ENCODE results near the gene KEL. TPM values are rescaled to one million over a fixed set of nuclear protein-coding genes. Genes with fewer than 3 reads are reported as not detected.

The KEL gene
- total and polyA plus RNA-seq, 4 donors = 0.18 to 81.0 (median 0.36) TPM

DNA sequence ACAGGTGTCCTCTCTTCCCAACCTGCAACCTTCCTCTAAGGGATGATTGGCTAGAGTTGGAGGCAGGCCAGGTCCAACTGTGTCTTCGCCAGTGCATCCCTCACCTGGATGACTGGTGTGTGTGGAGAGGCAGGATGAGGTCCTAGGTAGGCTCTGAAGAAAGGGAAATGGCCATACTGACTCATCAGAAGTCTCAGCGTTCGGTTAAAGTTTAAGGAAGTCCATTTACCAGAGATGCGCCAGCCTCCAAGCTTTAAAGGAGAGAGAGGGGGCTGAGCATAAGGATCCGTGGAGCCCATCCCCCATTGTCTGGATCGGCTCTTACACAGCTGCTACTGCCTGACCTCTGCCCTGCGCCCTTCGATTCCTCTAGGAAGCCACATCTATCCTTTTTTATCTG is 4.4 kb downstream of the KEL start (continued):
- TF ChIP-seq SP1 (IDR thresholded peaks at IDR 0.05) = no peak
- TF ChIP-seq HNF4G (IDR thresholded peaks at IDR 0.05) = no peak
- TF ChIP-seq RAD21 (IDR thresholded peaks at IDR 0.05) = no peak
- no peak for TF ChIP-seq JUND (IDR thresholded peaks at IDR 0.05)
- TF ChIP-seq, protein P1, sequence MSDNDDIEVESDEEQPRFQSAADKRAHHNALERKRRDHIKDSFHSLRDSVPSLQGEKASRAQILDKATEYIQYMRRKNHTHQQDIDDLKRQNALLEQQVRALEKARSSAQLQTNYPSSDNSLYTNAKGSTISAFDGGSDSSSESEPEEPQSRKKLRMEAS (IDR thresholded peaks at IDR 0.05) = no peak
- TF ChIP-seq FOXA2 (IDR thresholded peaks at IDR 0.05) = no peak
- TF ChIP-seq GABPA (IDR thresholded peaks at IDR 0.05 in 1 of 2, conservative IDR thresholded peaks at IDR 0.05 in 1 of 2) = no peak
- TF ChIP-seq, protein P2, sequence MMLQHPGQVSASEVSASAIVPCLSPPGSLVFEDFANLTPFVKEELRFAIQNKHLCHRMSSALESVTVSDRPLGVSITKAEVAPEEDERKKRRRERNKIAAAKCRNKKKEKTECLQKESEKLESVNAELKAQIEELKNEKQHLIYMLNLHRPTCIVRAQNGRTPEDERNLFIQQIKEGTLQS (IDR thresholded peaks at IDR 0.05) = no peak
- TF ChIP-seq YY1 (IDR thresholded peaks at IDR 0.05) = no peak

DNA sequence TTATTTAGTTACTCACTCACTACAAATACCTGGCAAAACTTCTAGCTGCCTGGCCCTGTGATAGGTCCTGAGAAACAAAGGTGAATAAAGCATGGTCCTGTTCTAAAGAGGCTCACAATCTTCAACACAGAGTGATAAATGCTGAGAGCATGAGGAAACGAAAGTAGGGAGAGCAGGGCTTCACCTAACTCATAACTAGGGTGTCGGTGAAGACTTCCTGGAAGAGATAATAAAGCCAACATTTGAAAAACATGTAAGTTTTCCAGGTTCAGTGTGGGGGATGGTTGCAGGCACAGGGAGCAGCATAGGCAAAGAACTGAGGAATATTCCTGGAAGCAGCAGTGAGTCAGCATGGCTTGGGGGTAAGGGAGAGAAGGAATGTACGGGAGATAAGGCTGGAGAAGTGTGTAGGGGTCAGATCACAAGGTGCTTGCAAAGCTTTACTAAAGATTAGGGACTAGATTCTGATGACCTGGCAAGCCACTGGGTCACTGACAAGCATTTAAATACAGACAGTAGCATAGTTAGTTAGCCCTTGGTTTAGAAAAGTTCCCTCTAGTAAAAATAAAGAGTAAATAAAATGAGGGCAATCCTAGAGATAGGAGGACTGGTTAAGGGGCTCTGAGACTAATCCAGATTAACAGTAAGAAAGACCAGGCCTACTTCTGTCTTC is 5.1 kb downstream of the KEL start:
- no peaks in the 10 kb centered on the region for H3K27me3 ChIP-seq (ENCODE audit: control insufficient read depth in 4 of 4, insufficient read depth in 4 of 4, low read length in 3 of 4)
- WGBS = 56% methylated on average over 3 of the region's 3 CpGs
- no peaks in the 10 kb centered on the region for H3K36me3 ChIP-seq (ENCODE audit: control insufficient read depth in 4 of 4, insufficient read depth in 3 of 4, low read depth in 1 of 4, low read length in 3 of 4)
- H3K9me3 ChIP-seq (ENCODE audit: control insufficient read depth in 4 of 4, low read length in 3 of 4) = peaks cover 0 to 2% (median 0%) of the 10 kb centered on the region in 4 donors
- no peak for TF ChIP-seq EGR1 (IDR thresholded peaks at IDR 0.05; ENCODE audit: low read depth in 2 of 2)
- TF ChIP-seq, protein P3, sequence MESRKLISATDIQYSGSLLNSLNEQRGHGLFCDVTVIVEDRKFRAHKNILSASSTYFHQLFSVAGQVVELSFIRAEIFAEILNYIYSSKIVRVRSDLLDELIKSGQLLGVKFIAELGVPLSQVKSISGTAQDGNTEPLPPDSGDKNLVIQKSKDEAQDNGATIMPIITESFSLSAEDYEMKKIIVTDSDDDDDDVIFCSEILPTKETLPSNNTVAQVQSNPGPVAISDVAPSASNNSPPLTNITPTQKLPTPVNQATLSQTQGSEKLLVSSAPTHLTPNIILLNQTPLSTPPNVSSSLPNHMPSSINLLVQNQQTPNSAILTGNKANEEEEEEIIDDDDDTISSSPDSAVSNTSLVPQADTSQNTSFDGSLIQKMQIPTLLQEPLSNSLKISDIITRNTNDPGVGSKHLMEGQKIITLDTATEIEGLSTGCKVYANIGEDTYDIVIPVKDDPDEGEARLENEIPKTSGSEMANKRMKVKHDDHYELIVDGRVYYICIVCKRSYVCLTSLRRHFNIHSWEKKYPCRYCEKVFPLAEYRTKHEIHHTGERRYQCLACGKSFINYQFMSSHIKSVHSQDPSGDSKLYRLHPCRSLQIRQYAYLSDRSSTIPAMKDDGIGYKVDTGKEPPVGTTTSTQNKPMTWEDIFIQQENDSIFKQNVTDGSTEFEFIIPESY (IDR thresholded peaks at IDR 0.05) = no peak
- TF ChIP-seq HNF4G (IDR thresholded peaks at IDR 0.05) = no peak
- no peak for TF ChIP-seq RXRA (IDR thresholded peaks at IDR 0.05)
- TF ChIP-seq, protein P2 (IDR thresholded peaks at IDR 0.05) = no peak
- no peak for TF ChIP-seq HNF4A (conservative IDR thresholded peaks at IDR 0.05)
- TF ChIP-seq JUND (IDR thresholded peaks at IDR 0.05) = no peak
- no peak for TF ChIP-seq SP1 (IDR thresholded peaks at IDR 0.05)
- TF ChIP-seq, protein P4, sequence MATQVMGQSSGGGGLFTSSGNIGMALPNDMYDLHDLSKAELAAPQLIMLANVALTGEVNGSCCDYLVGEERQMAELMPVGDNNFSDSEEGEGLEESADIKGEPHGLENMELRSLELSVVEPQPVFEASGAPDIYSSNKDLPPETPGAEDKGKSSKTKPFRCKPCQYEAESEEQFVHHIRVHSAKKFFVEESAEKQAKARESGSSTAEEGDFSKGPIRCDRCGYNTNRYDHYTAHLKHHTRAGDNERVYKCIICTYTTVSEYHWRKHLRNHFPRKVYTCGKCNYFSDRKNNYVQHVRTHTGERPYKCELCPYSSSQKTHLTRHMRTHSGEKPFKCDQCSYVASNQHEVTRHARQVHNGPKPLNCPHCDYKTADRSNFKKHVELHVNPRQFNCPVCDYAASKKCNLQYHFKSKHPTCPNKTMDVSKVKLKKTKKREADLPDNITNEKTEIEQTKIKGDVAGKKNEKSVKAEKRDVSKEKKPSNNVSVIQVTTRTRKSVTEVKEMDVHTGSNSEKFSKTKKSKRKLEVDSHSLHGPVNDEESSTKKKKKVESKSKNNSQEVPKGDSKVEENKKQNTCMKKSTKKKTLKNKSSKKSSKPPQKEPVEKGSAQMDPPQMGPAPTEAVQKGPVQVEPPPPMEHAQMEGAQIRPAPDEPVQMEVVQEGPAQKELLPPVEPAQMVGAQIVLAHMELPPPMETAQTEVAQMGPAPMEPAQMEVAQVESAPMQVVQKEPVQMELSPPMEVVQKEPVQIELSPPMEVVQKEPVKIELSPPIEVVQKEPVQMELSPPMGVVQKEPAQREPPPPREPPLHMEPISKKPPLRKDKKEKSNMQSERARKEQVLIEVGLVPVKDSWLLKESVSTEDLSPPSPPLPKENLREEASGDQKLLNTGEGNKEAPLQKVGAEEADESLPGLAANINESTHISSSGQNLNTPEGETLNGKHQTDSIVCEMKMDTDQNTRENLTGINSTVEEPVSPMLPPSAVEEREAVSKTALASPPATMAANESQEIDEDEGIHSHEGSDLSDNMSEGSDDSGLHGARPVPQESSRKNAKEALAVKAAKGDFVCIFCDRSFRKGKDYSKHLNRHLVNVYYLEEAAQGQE (IDR thresholded peaks at IDR 0.05) = no peak
- TF ChIP-seq NR2F2 (IDR thresholded peaks at IDR 0.05) = no peak
- no peak for DNase-seq (ENCODE audit: low spot score)
- H3K9ac ChIP-seq (ENCODE audit: low read depth in 1 of 2, low read length in 2 of 2) = no peak overlapping the region
- H3K4me1 ChIP-seq (ENCODE audit: control insufficient read depth in 4 of 4, insufficient read depth in 4 of 4, low read length in 3 of 4) = no peaks in the 10 kb centered on the region
- H3K4me3 ChIP-seq (ENCODE audit: low read depth in 1 of 3, low read length in 3 of 3) = no peak overlapping the region
- H3K27ac ChIP-seq (ENCODE audit: low read depth in 1 of 2, low read length in 2 of 2) = no peak overlapping the region

Data from liver (tissue), 9 donors.